ENCODE measurements around the gene RALB.
"Not testable (repeated sequence)": the region's sequence is repeated elsewhere in the genome, so short reads cannot be mapped to it uniquely, and the experiment has no call there.

Gene RALB

DNA sequence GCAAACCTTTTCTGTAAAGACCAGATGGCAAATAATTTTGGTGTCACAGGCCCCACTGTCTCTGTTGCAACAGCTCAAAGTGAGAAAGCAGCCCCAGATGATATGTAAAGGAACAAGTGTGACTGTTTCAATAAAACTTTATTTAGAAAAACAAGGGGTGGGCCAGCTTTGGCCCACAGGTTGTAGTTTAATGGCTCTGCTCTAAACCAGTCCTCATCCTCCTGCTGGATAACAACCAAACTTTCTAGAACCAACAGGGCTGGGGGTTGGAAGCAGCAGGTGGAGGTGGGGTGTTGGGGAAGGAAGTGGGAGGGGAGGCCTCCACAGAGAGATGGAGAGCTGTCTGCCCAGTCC is 64.5 kb downstream of the RALB start:
- DNase-seq: no peak

DNA sequence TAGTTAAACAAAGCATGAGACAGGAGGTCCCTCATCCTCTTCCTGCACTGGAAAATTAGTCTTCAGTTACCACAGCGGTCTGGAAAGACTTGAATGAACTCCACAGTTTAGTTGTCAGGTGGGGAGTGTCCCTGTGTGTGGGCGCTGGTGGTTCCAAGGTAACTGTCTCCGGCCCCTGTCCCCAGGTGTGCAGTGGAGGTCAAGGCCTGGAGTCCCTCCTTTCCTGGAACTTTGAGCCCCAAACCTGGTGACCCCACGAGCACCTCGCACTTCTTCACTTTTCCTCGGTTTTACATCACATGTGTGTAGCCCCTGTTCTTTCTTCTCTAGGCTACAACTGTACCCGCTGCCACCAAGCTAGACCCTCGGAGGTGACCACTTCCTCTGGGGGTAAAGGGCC is 65.3 kb downstream of the RALB start:
- DNase-seq: no peak

DNA sequence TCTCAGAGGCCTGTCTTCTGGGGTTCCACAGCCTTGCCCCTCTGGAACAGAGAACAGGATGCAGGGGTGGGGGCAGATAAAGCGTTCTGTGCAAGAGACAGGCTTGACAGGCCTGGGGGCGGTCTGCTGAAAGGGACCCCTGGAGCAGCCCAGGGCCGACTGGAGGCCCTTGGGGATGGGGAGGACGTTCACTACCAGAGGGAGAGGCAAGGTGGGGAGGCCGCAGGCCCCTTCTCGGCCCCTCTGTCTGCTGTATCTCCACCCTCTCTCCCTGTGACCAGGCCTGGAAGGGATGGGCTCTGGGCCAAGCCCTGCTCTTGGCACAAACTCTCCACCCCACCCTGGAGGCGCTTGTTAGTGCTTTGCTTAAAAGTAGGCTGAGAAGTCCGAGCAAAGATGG is 66.0 kb downstream of the RALB start:
- DNase-seq: no peak

DNA sequence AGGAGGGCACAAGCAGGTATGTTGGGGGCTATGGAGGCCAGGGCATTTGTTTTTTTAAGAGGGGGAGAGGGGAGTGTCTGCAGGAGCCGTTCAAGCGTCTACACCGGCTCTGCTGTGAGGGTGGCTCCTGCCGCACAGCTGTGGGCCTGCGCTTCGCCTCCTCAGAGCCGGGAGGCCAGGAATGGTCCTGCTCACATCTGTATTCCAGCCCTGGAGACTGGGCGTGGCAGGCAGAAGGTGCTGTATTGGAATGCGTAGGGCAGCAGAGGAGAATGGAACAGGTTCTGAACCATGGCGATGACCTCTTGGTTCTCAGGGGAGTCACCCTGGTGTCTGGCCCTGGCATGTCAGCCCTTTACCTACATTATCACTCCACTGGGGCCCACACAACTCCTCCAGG is 66.5 kb downstream of the RALB start:
- DNase-seq: no peak

GRCh38 chr2:120319686-120320317 is 67.2 kb downstream of the RALB start:
- DNase-seq: no peak

DNA sequence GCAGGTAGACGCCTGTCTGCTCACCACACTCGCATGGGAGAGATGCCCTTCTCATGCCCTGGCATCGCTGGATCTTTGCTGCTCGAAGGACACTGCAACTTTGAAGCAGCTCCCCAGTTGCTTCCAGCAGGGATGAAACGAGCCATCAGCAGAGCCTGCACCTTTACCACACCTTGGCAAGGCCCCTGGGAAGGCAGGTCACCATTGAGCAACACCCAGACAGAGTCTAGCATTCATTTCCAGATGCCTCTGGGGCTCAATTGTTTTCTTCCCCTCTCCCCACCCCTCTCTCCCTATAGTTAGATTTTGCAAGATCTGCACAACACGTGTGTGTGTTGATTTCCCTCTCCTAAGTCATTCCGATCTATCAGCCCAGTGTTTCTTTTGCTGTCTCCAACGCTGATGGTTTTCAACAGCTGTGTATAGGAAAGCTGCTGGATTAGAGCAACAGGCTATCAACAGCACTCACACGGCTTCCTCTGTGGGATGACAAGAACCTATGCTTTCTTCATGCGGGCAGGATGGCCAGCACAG is 67.7 kb downstream of the RALB start:
- DNase-seq: no peak

DNA sequence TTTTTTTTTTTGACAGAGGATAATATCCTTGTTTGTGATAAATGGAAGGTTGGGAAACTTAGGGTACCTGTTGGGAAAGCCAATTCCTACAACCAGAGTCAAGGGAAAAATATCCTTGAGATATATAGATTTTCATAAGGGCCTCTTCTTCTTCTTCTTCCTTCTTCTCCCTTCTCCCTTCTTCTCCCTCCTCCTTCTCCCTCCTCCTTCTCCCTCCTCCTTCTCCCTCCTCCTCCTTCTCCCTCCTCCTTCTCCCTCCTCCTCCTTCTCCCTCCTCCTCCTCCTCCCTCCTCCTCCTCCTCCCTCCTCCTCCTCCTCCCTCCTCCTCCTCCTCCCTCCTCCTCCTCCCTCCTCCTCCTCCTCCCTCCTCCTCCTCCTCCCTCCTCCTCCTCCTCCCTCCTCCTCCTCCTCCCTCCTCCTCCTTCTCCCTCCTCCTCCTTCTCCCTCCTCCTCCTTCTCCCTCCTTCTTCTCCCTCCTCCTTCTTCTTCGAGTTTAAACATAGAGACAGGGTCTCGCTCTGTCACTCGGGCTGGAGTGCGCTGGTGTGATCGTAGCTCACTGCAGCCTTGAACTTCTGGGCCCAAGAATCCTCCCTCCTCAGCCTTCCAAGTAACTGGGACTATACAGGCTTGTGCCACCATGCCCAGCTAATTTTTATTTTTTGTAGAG is 68.4 kb downstream of the RALB start:
- not testable (repeated sequence) for DNase-seq

GRCh38 chr2:120321721-120322284 is 69.2 kb downstream of the RALB start:
- DNase-seq: no peak

DNA sequence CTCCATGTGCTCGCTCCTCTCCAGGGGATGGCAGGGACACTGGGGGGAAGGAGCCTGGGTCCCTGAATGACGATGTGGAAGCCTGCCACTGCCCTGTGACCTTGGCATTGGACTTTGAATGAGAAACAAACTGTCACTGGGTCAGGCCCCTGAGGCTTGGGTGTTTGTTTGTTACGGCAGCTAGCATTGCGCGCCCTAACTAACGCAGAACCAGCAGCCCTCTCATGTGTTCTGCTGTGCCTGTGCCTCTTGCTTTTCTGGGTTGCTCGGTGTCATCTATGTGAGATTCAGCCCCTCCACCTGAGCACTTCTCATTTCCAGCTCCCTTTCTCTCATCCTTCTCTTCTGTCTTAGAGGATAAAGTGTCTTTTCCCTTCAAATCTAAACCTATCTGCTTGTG is 69.7 kb downstream of the RALB start:
- DNase-seq: no peak

DNA sequence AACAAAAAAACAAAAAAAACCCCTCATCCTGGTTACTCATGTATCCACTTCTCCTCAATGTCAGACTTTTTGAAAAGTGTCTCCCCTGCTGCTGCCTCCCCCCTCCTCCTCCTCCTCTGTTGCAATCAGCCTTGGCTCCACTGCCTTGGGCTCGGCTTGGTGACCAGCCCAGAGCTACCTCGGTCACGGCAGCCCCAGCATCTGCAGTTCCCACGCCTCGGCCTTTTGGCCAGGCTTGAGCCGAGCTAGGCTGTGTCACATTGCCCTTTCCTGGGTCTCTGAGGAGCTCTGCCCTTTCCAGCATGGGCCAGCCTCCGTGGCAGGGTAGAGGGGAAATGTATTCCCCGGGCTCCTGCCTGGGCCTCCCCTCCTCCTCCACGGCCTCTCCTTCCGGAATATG is 70.6 kb downstream of the RALB start:
- DNase-seq: no peak

DNA sequence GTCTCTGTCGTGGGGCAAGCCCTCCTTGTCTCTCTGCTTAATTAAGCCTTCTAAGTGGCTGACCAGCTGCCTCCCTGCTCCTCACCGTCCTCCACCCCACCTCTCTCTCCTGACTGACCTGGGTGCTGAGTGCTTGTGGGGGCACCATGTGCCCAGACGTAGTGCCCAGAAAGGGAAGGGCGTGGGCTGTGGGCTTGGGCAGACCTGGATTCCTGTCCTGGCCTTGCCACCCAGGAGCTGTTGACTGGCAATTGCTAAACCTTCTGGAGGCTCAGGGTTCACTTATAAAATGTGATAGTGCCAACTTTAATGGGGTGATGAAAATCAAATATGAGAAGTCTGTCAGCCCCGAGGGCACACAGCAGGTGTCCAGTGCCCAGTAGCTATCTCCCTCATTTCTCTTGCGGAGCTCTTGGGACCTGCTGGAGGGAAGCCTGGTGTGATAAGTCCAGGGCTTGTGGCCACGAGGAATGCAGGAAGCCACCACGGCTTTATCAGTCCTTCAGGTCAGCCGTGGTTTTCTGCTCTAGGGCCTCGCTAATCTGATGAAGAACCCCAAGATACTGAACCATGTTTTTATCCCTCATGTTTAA is 71.3 kb downstream of the RALB start:
- no peak for DNase-seq

DNA sequence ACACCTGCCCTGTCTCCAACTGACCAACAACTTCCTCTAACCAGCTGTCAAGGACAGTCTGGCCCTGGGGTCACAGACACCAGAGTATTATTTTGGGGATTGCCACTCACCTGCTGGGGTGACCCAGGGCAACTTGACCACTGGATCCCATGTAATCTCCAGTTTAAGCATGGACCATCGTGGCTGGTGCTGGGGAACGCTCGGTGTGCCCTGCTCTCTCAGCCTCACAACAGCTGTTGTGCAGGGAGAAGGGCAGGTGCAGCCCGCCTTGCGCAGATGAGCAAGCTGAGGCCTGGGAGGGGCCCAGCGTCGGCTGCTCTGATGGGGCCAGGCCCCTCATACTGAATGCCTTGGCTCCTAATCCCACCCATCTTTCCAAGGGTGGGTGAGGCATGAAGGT is 72.3 kb downstream of the RALB start:
- no peak for DNase-seq

DNA sequence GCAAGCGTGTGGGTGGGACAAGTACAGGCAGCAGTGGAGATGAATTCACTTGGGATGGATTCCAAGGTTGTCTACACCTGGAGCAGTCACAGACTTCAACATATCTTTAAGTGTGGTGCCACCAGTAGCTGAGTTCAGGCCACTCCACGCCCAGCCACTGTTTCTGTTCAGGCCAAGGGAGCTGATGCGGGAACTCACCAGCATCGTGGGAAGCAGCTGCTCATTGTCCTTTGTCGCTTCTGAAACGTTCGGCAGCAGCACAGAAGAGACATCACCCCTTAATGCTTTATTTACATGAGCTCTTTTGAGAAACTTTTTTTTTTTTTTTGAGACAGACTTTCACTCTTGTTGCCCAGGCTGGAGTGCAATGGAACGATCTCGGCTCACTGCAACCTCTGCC is 73.4 kb downstream of the RALB start:
- DNase-seq: no peak

- DNase-seq: no peak
Observed at GRCh38 chr2:120330946-120331822, 78.5 kb downstream of the RALB start.

DNA sequence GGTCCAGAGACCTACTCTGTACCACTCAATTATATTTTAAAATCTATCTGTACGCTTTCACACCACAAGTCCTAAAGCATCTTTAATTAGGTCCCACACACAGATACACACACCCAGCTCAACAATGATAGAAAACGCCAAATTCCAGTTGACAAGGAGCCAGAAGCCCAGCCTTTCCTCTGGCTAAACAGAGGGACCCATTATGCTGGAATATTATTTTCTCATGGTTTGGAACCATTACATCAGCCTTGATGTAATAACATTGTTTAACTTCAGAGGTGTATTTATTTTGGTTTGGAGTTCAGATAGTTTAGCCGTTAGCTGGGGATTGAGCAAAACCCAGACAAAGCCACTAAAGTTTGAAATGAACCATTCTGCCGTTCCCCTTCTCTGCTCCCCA is 79.3 kb downstream of the RALB start:
- no peak for DNase-seq

GRCh38 chr2:120332384-120332783 is 79.7 kb downstream of the RALB start:
- no peak for DNase-seq

GRCh38 chr2:120334068-120334467 is 81.4 kb downstream of the RALB start:
- DNase-seq: no peak

DNA sequence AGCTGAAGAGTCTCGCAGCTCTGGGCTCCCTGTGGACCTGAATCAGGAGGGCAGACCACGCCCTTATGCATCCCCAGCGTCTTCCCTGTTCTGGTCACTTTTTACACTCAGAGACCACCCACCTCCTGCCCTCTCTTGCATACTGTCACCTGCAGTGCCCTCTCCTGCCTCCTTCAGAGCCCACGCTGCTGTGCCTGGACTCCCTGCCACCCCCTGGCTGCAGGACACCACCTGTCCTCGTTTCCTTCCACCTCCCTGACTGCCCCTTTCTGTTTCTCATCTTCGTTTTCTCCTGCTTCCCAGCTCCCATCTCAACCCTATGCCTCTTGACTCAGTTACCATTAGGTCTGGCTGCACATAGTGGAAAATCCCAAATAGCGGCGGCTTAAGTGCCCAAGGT is 84.1 kb downstream of the RALB start:
- no peak for DNase-seq

GRCh38 chr2:120338015-120338414 is 85.4 kb downstream of the RALB start:
- DNase-seq: no peak

GRCh38 chr2:120341977-120342376 is 89.3 kb downstream of the RALB start:
- DNase-seq: no peak

DNA sequence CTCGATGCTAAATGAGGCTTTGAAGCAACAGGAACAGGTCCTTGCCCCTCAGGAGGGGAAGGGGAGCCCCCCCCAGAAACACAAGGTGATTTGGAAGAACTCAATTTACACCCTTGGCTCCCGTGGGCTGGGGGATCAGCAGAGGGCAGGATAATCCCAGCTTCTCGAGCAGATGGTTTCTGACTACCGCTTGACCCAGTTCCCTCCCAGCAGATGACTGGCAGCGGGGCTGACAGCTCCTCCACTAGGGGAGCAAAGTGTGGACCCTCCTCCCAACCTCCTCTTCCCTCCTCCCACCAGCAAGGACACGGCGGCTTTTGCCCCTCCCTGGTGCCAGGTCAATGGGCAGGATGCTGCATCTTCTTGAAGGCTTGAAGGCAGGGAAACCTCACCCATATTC is 89.8 kb downstream of the RALB start:
- no peak for DNase-seq

GRCh38 chr2:120343100-120343432 is 90.4 kb downstream of the RALB start:
- DNase-seq: no peak

DNA sequence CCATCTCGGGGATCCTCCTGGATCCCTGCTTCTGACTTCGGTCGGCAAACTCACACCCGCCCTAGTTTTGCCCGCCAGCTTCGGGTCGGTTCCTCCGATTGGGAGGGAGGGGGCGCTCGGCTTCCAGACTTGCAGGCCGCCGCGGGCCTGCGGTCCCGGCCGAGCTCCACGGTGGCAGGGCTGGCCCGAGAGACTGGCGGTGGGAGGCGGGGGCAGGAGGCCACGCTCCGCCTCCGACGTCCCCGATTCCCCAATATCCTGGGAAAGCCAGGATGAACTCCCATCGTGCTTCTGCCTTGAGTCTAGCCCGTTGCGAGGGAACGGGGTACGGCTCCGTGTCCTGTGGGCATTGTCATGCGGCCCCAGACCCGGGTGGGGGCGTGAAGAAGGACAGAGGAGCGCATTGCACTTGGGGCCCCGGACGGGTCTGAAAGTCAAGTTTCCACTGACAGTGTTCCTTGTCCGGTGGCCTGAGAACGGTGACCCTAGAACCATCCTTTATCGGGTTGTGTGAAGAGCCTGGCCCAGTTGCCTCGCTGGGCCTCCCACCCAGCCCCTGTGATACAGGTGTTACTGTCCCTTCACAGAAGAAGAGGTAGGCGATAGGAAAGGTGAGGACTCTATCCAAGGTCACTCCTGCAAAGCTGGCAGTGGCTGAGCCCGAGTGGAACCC is 90.9 kb downstream of the RALB start:
- DNase-seq: peak; percentile 89

Data from islet precursor cell (in vitro differentiated cells).